SK-N-MC (cell line): ENCODE results near the gene PRICKLE4.

ENCODE experiments used
- DNase-seq: peaks from one replicate; pipeline ENCODE4 v3.0.0-alpha.2; 2011; ENCODE audit warnings: low read depth, low spot score
- H3K27ac ChIP-seq: fragments of 200-600 bp; sonication (generic); 2 replicates; pipeline ENCODE4 v1.5.1; 2016; ENCODE audit warnings: mixed run types
- H3K36me3 ChIP-seq: fragments of 200-600 bp; sonication (generic); 2 replicates; pipeline ENCODE4 v1.6.1; 2017; ENCODE audit warnings: antibody characterized with exemption, low read length, mixed read lengths; ENCODE audit not compliant: insufficient read depth
- H3K4me3 ChIP-seq: fragments of 200-600 bp; sonication (generic); 2 replicates; pipeline ENCODE4 v1.5.1; 2016
- H3K9ac ChIP-seq: fragments of 200-600 bp; sonication (generic); 2 replicates; pipeline ENCODE4 v1.8.0; 2017; ENCODE audit warnings: mixed run types, mixed read lengths; ENCODE audit not compliant: insufficient read length
- H3K9me3 ChIP-seq: fragments of 200-600 bp; sonication (generic); 2 replicates; pipeline ENCODE4 v1.6.1; 2017; ENCODE audit warnings: low read depth, mild to moderate bottlenecking, antibody characterized with exemption, low read length, moderate library complexity, mixed read lengths
- EZH2 ChIP-seq: fragments of 200-600 bp; sonication (generic); IDR thresholded peaks from one replicate; pipeline ENCODE4 v1.6.1; 2017; ENCODE audit warnings: antibody characterized with exemption
- FOXP2 ChIP-seq: optimal IDR thresholded peaks from 2 replicates; pipeline ENCODE3; 2011; ENCODE audit warnings: mild to moderate bottlenecking, moderate library complexity; ENCODE audit not compliant: insufficient read depth; ENCODE audit errors: extremely low read length, control extremely low read depth
- POLR2AphosphoS5 ChIP-seq: IDR thresholded peaks from 2 replicates; pipeline ENCODE4 v1.6.1; 2012; ENCODE audit warnings: mild to moderate bottlenecking, low read depth, low read length, borderline replicate concordance

The PRICKLE4 gene

DNA sequence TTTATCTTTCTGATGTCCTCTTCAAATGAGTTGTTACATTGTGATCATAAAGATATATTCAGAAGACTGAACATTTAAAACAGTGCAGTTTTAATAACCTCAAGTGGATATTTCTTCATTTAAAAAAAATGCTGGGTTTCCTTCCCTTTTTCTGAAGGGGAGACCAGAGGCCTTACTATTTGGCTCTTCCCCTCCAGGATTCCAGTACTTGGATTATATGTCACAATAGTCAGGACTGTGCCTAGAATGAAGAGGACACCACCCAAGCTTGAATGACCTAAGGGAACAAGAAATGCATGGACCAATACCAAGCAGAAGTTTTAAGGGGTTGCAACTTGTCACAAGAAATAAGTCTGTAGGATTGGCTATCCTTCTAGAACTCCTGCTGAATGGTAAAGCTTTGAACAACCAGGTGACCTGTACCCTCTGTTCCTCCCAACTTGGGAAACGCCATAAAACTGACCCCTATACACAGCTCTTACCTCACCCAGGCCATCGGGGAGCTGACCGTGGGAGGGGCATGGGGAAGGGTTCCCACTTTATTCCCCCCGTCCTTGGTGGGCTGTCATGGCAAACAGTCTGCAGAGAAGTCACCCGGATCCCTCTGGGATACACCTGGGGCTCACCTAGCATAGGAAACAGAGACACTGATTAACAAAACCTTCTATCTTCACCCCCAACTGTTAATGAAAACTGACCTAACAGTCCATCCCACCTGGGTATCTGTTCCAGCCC, 2.9 kb upstream of the PRICKLE4 start:
- Histone ChIP-seq H3K36me3 (peaks cover 10% of the 10 kb centered on the region; the same call in 1 of the 2 replicates), H3K9me3 (no peaks in the 10 kb centered on the region), H3K9ac (no peak overlapping the region), H3K27ac (no peak overlapping the region), H3K4me3 (no peak overlapping the region)
- DNase-seq = no peak
- no peak for TF ChIP-seq POLR2AphosphoS5
- TF ChIP-seq FOXP2 = no peak
- TF ChIP-seq EZH2 = no peak

DNA sequence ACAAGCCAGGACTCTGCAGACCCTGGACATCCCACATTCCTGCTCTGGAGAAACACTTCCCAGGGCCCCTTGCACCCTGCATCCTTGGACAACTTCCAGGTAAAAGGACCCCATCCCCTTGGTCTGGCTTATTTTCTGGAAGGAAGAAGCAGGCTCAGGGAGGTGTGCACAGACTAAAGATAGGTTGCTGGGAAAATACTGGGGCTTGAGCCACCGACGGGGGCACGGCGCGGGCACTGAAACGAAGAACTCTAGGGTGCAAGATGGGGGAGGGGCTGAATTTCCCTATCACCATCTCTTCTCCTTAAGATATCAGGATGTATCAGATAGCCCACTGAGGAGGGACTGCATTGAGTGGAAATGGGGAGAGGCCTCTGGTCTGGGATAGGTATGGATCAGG, 1.7 kb upstream of the PRICKLE4 start:
- Histone ChIP-seq H3K4me3 (peak overlapping the region; percentile 91), H3K9me3 (no peaks in the 10 kb centered on the region), H3K36me3 (peaks cover 10% of the 10 kb centered on the region; the same call in 1 of the 2 replicates), H3K9ac (peak overlapping the region; percentile 81), H3K27ac (no peak overlapping the region)
- DNase-seq = no peak
- TF ChIP-seq EZH2 (no peak), FOXP2 (no peak), POLR2AphosphoS5 (no peak)

DNA sequence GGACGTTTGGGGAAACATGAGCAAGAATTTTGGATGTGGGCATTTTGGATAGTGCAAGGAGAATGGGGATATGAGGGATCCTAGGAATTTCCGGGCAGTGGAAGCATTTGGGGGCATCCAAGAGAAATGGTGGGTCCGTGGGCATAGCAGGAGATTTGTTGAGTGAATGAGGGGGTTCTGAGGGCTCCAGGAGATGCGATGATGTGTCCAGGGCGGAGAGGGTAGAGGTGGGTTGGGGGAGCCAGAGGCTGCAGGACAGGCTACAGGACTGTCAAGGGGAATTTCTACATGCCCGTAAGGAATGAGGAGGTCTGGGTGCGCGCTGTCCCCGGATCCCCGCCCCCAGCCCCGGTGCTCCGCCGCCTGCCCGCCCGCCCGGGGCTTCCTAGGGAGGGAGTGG, 1.2 kb upstream of the PRICKLE4 start:
- H3K9ac ChIP-seq = peak overlapping the region; percentile 81
- H3K9me3 ChIP-seq = no peaks in the 10 kb centered on the region
- no peak for DNase-seq
- no peak overlapping the region for H3K27ac ChIP-seq
- H3K4me3 ChIP-seq = peak overlapping the region; percentile 91
- H3K36me3 ChIP-seq = peaks cover 9% of the 10 kb centered on the region; the same call in 1 of the 2 replicates
- no peak for TF ChIP-seq FOXP2
- no peak for TF ChIP-seq EZH2
- no peak for TF ChIP-seq POLR2AphosphoS5

- Histone ChIP-seq H3K36me3 (peaks cover 3% of the 10 kb centered on the region; the same call in 1 of the 2 replicates), H3K9ac (peak within 1 kb of the TSS; percentile 81), H3K9me3 (no peaks in the 10 kb centered on the region), H3K27ac (no peak within 1 kb of the TSS), H3K4me3 (peak within 1 kb of the TSS; percentile 91)
- peak; percentile 52 for DNase-seq
- TF ChIP-seq EZH2 = no peak
- TF ChIP-seq POLR2AphosphoS5 = peak; percentile 61; the same call in 1 of the 2 replicates
- TF ChIP-seq FOXP2 = peak; percentile 34
These were observed 613 bp upstream of the PRICKLE4 start, which contains the start of gene FRS3 for GRCh38 chr6:41779788-41780550. Gene FRS3 (minus strand): TSS chr6:41779900. CDS start chr6:41776987, 2,913 bp downstream.

DNA sequence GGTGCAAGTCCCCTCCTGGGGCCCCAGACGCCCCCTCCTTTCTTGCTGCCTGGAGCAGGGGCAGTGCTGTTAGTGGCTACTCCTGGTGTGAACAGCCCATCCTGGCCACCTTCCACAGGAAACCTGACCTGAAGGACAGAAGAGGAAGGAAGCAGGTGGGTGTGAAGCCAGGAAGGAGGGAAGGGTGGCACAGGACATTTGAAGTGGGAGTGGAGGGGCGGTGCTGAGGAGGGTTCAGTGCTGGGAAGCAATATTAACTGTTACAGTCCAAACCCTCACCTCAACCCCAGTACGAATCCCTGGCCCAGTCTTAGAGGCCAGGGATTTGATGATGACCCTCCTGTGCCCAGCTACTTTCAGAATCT, 766 bp downstream of the PRICKLE4 start:
- Histone ChIP-seq H3K9me3 (no peaks in the 10 kb centered on the region), H3K4me3 (peak overlapping the region; percentile 91; the same call in 1 of the 2 replicates), H3K9ac (no peak overlapping the region), H3K36me3 (no peaks in the 10 kb centered on the region), H3K27ac (no peak overlapping the region)
- TF ChIP-seq FOXP2 = no peak
- TF ChIP-seq POLR2AphosphoS5 = no peak
- TF ChIP-seq EZH2 = no peak
- DNase-seq = no peak

DNA sequence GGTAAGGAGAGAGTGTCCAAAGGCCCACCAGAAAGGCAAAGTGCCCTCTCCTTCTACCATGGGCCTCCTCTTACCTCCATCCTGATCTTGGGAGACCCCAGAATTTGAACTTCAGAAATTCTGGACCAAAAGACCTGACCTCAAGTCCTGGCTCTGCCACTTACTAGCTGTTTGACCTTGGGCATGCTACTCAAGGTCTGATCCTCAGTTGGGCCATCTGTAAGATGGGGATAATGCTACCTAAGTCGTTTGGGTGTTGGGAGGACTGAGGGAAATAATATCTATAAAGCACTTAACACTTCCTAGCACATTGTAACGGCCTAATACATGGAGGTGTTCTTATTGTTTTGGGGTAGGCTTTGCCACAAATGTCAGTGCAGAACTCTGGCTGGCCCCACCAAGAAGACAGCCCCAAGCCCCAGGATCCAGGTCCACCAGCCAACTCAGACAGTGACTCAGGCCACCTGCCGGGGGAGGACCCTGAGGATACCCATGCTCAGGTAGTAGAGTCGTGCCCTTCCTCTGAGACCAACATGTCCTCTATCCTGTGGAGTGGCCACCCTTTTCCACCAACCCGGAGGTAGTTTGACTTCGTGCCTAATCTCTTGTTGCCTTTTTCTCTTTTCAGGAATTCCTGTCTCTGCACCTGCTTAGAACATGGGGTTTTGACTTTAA, 2.7 kb downstream of the PRICKLE4 start:
- Histone ChIP-seq H3K9me3 (no peaks in the 10 kb centered on the region), H3K4me3 (no peak overlapping the region), H3K9ac (no peak overlapping the region), H3K36me3 (no peaks in the 10 kb centered on the region), H3K27ac (no peak overlapping the region)
- TF ChIP-seq FOXP2 (no peak), EZH2 (no peak), POLR2AphosphoS5 (no peak)
- no peak for DNase-seq

DNA sequence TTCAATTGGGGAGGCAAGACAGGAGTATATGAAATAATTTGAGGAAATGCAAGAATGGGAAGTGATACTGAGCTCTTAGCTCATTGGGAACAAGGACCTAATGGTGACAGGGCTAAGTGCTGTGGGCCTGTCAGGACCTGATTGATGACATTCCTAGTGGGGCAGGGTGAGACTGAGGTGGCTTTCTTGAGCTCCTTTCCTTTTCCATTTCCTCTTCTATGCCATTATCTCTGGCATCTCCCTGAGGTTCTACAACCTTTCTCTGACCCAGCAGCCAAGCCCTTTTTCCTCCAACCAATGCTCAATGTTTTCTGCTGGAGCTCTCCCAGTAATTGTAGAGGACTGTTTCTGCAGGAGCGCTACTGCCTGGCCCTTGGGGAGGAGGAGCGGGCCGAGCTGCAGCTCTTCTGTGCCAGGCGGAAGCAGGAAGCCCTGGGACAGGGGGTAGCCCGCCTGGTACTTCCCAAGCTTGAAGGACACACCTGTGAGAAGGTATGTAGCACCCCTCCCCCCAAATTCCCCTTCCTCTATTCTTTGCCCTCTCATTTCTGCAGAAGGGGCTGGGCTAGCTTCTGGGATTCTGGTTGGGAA, 4.1 kb downstream of the PRICKLE4 start:
- DNase-seq = no peak
- Histone ChIP-seq H3K9me3 (no peaks in the 10 kb centered on the region), H3K27ac (no peak overlapping the region), H3K36me3 (peaks cover 9% of the 10 kb centered on the region), H3K9ac (no peak overlapping the region), H3K4me3 (no peak overlapping the region)
- no peak for TF ChIP-seq EZH2
- TF ChIP-seq POLR2AphosphoS5 = peak; percentile 6; the same call in 1 of the 2 replicates
- no peak for TF ChIP-seq FOXP2
